Activated CD4-positive, alpha-beta T cell treated with anti-CD3 and anti-CD28 coated beads, Interleukin-2, amount 50 U/mL, for 1 hour (primary cell): Measurements from ENCODE around the gene TMEM72.

ENCODE experiments used
- DNase-seq: peaks from one replicate; pipeline ENCODE4 v3.0.0-alpha.2; 2020

The TMEM72 gene

DNA sequence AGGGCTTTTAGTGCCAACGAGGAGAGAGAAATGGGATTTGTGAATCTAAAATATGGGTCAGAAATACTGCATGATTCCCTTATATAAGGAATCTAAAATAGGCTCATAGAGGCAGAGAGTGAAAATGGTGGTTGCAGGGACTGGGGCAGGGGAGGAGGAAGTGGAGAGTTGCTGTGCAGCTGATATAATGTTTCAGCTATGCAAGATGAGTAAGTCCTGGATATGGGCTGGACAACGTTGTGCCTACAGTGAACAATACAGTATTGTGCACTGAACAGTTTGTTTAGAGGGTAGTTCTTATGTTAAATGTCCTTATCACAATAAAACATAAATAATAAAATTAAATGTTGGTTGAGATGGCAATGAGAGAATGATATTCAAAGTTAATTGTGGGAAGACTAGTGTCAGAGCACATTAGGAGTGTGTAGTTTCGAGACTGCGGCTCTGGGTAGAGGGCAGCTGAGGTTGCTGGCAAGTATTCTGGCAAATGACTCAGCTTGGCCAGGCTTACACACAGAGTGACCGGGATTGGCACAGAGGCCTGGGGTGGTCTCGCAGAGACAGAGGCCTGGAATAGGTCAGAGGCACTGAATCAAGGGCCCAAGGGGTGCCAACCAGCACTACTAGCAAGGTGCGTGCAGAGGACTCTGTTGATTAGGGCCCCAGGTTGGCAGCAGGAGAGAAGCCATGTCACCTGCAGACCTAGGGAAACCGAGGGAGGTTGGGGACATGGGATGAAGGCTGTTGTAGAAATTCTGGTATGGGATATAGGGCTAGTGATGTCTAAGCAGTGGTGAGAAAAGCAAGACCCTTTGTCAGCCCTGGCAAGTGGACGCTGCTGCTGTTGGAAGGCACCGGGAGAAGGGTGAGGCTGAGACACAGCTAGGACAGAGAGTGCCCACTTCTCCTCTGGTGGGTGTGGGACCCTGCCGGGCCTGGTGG, 70.3 kb downstream of the TMEM72 start:
- no peak for DNase-seq

DNA sequence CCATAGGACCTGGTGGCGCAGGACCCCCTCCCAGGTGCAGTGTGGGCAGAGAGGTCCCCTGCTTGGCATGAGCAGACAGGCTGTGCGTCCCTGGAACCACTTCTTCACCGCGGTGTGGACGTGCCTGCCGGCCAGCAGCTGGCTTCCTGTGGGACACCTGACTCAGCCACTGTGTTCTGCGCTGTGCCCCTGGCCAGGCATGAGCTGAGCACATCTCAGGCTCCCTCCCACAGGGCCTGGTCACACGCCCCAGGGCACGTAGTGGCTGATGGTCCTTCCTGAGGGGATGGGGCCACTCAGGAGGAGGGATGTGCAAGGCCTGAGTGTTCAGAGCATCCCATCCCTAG, 71.0 kb downstream of the TMEM72 start:
- DNase-seq: no peak

DNA sequence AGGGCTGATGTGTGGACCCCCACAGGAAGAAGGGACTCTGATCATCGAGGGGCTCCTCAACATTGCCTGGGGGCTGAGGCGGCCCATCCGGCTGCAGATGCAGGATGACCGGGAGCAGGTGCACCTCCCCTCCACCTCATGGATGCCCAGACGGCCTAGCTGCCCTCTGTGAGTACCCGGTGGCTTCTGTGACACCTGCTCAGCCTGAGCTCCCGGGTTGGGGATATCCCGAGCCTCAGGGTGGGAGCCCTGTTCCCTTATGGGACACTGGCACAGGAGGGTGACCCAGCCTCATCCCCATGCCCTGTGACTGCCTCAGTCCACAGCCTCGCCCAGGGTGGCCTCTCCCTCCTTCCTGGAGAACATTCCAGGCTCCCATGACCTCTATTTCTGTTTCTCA, 71.4 kb downstream of the TMEM72 start:
- no peak for DNase-seq

DNA sequence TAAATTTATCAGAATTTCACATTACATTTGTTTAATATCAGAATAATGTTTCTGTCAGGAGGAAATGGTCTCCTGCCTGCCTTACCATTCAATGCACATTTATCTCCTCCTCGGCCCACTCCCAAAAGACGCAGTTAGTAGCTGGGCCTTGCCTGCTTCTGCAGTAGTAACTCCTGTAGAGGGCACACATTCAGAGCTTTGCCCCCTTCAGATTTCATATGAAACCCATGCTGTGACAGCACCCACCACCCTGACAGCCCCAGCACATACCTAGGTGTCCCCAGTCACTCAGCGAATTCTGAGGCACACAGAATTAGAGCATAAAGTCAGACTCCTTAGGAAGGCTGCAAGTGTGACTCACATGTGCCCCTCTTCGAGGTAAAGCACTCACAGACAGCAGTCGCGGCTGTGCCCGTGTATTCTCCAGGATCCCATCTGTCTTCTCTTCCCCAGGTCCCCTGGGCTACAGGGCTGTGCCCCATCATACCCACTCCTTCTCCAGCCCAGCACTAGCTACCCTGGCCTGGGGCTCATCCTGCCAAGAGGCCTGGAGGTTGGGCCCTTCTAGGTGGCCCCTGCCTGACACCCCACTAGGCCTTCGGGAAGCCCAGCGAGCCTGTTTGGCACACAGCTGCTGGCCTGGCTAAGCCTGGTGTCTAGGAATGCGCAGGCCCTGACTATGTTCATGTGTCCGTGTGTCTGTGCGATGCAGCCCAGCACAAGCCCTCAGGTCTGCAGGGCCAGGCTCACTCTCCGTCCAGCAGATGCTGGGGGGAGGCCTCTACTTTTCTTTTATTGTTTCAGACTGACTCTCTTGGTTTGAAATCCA, 72.1 kb downstream of the TMEM72 start:
- no peak for DNase-seq

DNA sequence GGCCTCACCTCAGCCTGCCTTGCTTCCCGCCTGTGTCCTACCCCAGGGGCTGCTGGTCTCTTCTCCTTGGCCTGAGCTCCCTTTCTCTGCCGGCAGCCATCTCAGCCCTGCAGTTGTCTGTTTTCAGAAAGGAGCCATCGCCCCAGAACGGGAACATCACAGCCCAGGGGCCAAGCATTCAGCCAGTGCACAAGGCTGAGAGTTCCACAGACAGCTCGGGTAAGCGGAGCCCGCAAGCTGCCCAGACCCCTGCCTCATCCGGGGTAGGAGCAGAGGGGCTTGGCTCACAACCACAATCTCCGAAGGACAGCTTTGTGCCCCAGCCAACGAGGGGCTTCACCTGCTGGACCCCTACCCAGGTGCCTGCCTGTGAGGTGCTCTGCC, 72.8 kb downstream of the TMEM72 start:
- DNase-seq: no peak

DNA sequence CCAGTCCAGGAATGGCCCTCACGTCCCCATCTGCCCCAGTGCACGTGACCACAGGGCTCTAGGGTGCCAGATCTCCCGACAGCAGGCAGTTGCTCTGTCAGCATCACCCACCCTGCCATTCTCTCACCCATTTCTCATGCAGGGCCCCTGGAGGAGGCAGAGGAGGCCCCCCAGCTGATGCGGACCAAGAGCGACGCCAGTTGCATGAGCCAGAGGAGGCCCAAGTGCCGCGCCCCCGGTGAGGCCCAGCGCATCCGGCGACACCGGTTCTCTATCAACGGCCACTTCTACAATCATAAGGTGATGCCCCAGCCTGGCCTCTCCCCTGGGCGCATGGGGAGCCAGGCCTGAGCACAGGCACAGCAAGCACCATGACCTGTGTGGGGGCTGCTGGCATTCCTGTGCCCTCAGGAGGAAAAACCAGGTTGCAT, 73.5 kb downstream of the TMEM72 start:
- no peak for DNase-seq

DNA sequence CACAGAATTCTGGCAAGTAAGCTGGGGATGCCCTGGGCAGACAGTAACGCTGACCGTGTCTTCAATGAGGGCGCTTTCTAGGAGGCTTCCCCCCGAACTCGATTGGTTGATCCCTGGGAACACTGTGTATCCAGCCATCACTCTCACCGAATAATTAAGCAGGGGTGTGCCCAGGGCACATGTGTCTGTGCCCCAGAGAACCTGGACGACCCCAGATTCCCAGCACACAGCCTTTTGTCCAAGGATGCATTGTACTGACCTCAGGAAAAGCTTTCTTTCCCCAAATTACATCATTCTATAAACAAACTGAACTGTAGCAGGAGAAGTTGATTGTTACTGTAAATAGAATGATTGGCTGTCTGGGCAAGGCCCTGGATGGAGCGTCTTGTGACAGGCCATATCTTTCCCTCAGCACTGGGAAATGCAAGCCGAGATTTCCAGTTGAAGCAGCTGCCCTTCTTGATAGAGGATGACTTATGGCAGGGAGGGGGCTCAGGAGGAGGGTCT, 74.1 kb downstream of the TMEM72 start:
- no peak for DNase-seq

DNA sequence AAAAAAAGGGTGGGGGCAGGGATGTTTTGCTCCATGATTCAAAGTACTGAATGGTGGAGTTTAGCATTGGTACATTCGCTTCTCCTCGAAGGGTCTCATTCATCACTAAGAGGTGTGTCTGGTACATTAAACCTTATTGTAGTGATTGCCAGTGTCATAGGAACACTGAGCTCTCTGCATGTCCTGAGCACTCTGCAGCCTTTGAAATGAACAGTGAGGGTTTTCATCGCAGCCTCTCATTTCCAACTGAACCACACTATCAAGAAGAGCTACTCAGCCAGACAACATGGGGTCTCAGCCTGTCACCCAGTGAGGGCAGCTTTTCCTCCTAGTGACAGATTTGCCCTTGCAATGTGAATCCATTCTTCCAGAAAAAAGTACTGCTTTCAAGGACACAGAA, 75.0 kb downstream of the TMEM72 start:
- DNase-seq: no peak
